ENCODE data around the gene HECTD1.

DNA sequence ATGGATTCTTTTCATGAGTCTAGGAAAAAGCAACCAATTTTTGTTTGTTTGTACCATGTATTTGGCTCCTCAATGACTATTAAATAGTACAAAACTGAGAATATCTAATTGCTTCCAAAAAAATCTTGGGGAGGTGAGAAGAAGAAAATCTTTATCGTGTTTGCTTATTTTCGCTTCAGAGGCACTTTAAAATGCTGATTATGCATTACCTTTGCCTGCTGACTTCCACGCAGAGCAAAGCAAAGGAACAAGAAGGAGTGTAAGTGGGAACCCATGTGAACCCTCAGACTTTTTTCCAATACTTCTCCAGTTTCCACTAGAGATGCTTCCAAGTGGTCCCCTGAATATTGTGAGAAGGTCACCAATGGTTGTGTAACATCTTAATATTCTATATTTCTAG is 138.2 kb downstream of the HECTD1 start:
- TF ChIP-seq, protein P1, sequence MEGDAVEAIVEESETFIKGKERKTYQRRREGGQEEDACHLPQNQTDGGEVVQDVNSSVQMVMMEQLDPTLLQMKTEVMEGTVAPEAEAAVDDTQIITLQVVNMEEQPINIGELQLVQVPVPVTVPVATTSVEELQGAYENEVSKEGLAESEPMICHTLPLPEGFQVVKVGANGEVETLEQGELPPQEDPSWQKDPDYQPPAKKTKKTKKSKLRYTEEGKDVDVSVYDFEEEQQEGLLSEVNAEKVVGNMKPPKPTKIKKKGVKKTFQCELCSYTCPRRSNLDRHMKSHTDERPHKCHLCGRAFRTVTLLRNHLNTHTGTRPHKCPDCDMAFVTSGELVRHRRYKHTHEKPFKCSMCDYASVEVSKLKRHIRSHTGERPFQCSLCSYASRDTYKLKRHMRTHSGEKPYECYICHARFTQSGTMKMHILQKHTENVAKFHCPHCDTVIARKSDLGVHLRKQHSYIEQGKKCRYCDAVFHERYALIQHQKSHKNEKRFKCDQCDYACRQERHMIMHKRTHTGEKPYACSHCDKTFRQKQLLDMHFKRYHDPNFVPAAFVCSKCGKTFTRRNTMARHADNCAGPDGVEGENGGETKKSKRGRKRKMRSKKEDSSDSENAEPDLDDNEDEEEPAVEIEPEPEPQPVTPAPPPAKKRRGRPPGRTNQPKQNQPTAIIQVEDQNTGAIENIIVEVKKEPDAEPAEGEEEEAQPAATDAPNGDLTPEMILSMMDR (IDR thresholded peaks at IDR 0.05; ENCODE audit: low read length), result no peak
- TF ChIP-seq EZH2 (optimal IDR thresholded peaks at IDR 0.05; ENCODE audit: low read depth, low read length), result no peak

Measured in MM.1S (cell line).